Neural cell (in vitro differentiated cells): ENCODE measurements around the gene ANKFY1.

Experiments used
- SMC3 ChIP-seq: fragments of 450-650 bp; conservative IDR thresholded peaks from 2 replicates; pipeline ENCODE4 v1.6.1; 2014; ENCODE audit warnings: antibody characterized with exemption, mild to moderate bottlenecking, moderate library complexity; ENCODE audit not compliant: poor library complexity
- TF ChIP-seq, protein P1 (sequence below): fragments of 450-650 bp; IDR thresholded peaks from 2 replicates; pipeline ENCODE4 v1.5.1; 2014; ENCODE audit warnings: antibody characterized with exemption, mild to moderate bottlenecking, moderate library complexity; ENCODE audit not compliant: poor library complexity, severe bottlenecking

DNA sequence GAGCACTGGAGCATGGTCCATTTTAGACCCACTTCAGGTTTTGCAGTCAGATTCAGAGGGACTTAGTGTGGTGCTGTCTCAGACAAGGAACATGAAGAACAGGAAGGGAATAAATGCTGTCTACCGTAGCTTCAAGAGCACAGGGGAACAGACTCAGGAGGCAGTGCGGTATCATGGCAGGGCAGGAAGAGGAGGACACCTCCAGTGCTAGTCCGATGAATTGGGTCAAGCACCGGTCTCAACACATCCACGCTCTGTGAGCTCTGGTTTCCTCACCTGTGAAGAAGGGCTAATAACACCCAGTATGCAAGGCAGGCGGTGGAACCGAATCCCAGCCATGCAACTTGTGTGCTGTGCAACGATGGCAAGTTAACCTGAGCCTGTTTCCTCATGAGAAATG is 3.6 kb upstream of the ANKFY1 start:
- TF ChIP-seq, protein P1, sequence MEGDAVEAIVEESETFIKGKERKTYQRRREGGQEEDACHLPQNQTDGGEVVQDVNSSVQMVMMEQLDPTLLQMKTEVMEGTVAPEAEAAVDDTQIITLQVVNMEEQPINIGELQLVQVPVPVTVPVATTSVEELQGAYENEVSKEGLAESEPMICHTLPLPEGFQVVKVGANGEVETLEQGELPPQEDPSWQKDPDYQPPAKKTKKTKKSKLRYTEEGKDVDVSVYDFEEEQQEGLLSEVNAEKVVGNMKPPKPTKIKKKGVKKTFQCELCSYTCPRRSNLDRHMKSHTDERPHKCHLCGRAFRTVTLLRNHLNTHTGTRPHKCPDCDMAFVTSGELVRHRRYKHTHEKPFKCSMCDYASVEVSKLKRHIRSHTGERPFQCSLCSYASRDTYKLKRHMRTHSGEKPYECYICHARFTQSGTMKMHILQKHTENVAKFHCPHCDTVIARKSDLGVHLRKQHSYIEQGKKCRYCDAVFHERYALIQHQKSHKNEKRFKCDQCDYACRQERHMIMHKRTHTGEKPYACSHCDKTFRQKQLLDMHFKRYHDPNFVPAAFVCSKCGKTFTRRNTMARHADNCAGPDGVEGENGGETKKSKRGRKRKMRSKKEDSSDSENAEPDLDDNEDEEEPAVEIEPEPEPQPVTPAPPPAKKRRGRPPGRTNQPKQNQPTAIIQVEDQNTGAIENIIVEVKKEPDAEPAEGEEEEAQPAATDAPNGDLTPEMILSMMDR = no peak
- TF ChIP-seq SMC3 = no peak
